ENCODE results near the gene PFDN2. TPM values are rescaled to one million over a fixed set of nuclear protein-coding genes. Genes with fewer than 3 reads are reported as not detected.

PFDN2 gene
- total and polyA plus RNA-seq, 2 experiments from 2014 or later, result 47.6 to 93.2 TPM

DNA sequence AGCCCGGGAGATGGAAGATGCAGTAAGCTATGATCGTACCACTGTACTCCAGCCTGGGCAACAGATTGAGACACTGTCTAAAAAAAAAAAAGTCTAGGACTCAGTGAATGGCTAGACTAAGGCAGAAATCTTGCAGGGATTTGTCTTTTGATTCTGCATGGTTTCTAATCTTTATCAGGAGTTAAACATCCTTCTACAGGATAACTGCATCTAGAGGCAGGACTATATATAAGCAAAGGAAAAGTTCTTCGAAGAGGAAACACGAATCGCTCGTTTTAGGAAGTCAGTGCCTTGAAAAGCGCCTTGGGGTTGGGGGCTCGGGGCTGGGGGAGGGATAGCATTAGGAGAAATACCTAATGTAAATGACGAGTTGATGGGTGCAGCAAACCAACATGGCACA lies 35.3 kb upstream of the PFDN2 start:
- H3K27me3 ChIP-seq, result no peaks in the 10 kb centered on the region
- peaks cover 8% of the 10 kb centered on the region for H3K4me1 ChIP-seq (ENCODE audit: insufficient read depth)
- H3K4me3 ChIP-seq, result peak overlapping the region; percentile 65
- no peak for DNase-seq (ENCODE audit: low spot score)
- H3K4me2 ChIP-seq, result peak overlapping the region; percentile 80
- H3K9me3 ChIP-seq (ENCODE audit: low read depth), result no peaks in the 10 kb centered on the region
- 25% methylated on average over 9 of the region's 9 CpGs for WGBS (ENCODE audit: low lambda C conversion rate, missing lambda C conversion rate)
- no peaks in the 10 kb centered on the region for H4K20me1 ChIP-seq (ENCODE audit: insufficient read depth, poor library complexity, severe bottlenecking)
- no peaks in the 10 kb centered on the region for H3K36me3 ChIP-seq (replicated peaks; ENCODE audit: insufficient read depth, low read depth)
- peak overlapping the region; percentile 97 for H3K27ac ChIP-seq
- TF ChIP-seq EZH2phosphoT487 (IDR thresholded peaks at IDR 0.05; ENCODE audit: low read depth, severe bottlenecking, unreplicated experiment) (no peak), EZH2 (IDR thresholded peaks at IDR 0.05; ENCODE audit: borderline replicate concordance) (no peak)
- TF ChIP-seq, protein P1, sequence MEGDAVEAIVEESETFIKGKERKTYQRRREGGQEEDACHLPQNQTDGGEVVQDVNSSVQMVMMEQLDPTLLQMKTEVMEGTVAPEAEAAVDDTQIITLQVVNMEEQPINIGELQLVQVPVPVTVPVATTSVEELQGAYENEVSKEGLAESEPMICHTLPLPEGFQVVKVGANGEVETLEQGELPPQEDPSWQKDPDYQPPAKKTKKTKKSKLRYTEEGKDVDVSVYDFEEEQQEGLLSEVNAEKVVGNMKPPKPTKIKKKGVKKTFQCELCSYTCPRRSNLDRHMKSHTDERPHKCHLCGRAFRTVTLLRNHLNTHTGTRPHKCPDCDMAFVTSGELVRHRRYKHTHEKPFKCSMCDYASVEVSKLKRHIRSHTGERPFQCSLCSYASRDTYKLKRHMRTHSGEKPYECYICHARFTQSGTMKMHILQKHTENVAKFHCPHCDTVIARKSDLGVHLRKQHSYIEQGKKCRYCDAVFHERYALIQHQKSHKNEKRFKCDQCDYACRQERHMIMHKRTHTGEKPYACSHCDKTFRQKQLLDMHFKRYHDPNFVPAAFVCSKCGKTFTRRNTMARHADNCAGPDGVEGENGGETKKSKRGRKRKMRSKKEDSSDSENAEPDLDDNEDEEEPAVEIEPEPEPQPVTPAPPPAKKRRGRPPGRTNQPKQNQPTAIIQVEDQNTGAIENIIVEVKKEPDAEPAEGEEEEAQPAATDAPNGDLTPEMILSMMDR (IDR thresholded peaks at IDR 0.05; ENCODE audit: poor library complexity), result no peak
- peak overlapping the region; percentile 59 for H2AFZ ChIP-seq
- H3K79me2 ChIP-seq, result peaks cover 19% of the 10 kb centered on the region
- no peaks in the 10 kb centered on the region for H3K9me2 ChIP-seq (replicated peaks; ENCODE audit: insufficient read depth)

DNA sequence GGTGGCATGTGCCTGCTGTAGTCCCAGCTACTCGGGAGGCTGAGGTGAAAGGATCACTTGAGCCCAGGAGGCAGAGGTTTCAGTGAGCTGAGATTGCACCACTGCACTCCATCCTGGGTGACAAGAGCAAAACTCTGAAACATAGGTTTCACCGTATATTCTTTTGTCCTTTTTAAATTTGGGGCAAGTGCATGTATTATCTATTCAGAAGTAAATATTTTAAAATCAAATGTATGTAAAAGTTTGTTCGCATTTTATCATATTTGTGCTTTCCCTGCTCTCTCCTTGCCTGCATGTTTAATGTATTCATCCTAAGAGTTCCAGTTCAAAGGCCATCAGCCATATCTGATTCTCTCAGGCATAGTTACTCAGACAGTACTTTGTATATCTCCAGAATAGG lies 28.0 kb upstream of the PFDN2 start:
- TF ChIP-seq, protein P1 (IDR thresholded peaks at IDR 0.05; ENCODE audit: poor library complexity), result no peak
- TF ChIP-seq EZH2 (IDR thresholded peaks at IDR 0.05; ENCODE audit: borderline replicate concordance) (no peak), EZH2phosphoT487 (IDR thresholded peaks at IDR 0.05; ENCODE audit: low read depth, severe bottlenecking, unreplicated experiment) (no peak)
- H2AFZ ChIP-seq, result no peak overlapping the region
- H3K4me1 ChIP-seq (ENCODE audit: insufficient read depth), result no peaks in the 10 kb centered on the region
- H4K20me1 ChIP-seq (ENCODE audit: insufficient read depth, poor library complexity, severe bottlenecking), result no peaks in the 10 kb centered on the region
- no peaks in the 10 kb centered on the region for H3K79me2 ChIP-seq
- no peaks in the 10 kb centered on the region for H3K36me3 ChIP-seq (replicated peaks; ENCODE audit: insufficient read depth, low read depth)
- no peaks in the 10 kb centered on the region for H3K9me3 ChIP-seq (ENCODE audit: low read depth)
- no peak overlapping the region for H3K27ac ChIP-seq
- WGBS (ENCODE audit: low lambda C conversion rate, missing lambda C conversion rate), result 84% methylated on average over 3 of the region's 3 CpGs
- H3K27me3 ChIP-seq, result no peaks in the 10 kb centered on the region
- H3K9me2 ChIP-seq (replicated peaks; ENCODE audit: insufficient read depth), result no peaks in the 10 kb centered on the region
- no peak overlapping the region for H3K4me2 ChIP-seq
- DNase-seq (ENCODE audit: low spot score), result no peak
- H3K4me3 ChIP-seq, result no peak overlapping the region

DNA sequence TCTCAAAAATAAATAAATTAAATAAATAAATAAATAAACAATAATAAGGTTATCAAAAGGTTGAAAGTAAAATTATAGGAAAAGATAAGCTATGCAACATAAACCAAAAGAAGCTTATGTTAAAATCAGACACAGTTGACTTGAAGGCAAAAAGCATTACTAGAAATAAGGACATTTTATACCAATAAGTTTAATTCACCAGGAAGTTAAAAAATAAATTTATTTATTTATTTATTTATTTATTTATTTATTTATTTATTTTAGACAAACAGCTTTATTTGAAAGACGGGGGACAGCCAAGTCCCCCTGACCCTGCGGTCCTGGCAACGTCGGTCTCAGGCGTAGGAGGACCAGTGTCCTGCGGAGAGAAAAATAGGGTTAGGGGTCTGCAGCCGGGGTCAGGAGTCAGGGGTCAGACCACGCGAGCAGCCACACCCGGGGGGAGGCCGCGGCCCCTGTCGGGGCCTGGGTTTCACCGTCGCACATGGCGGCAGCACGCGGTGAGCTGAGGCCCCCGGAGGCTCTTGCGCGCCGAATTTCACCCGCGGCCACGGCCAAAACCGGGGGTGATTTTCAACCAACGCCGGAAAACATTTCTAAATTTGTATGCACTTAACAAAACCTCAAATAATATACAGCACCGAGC lies 23.0 kb upstream of the PFDN2 start:
- no peaks in the 10 kb centered on the region for H3K4me1 ChIP-seq (ENCODE audit: insufficient read depth)
- H3K79me2 ChIP-seq, result peaks cover 9% of the 10 kb centered on the region
- H4K20me1 ChIP-seq (ENCODE audit: insufficient read depth, poor library complexity, severe bottlenecking), result no peaks in the 10 kb centered on the region
- no peak for DNase-seq (ENCODE audit: low spot score)
- TF ChIP-seq EZH2 (IDR thresholded peaks at IDR 0.05; ENCODE audit: borderline replicate concordance) (no peak), EZH2phosphoT487 (IDR thresholded peaks at IDR 0.05; ENCODE audit: low read depth, severe bottlenecking, unreplicated experiment) (no peak)
- no peaks in the 10 kb centered on the region for H3K27me3 ChIP-seq
- H3K27ac ChIP-seq, result no peak overlapping the region
- H3K9me3 ChIP-seq (ENCODE audit: low read depth), result no peaks in the 10 kb centered on the region
- no peaks in the 10 kb centered on the region for H3K9me2 ChIP-seq (replicated peaks; ENCODE audit: insufficient read depth)
- no peak overlapping the region for H3K4me2 ChIP-seq
- 97% methylated on average over 28 of the region's 29 CpGs for WGBS (ENCODE audit: low lambda C conversion rate, missing lambda C conversion rate)
- no peak overlapping the region for H3K4me3 ChIP-seq
- no peaks in the 10 kb centered on the region for H3K36me3 ChIP-seq (replicated peaks; ENCODE audit: insufficient read depth, low read depth)
- no peak overlapping the region for H2AFZ ChIP-seq

DNA sequence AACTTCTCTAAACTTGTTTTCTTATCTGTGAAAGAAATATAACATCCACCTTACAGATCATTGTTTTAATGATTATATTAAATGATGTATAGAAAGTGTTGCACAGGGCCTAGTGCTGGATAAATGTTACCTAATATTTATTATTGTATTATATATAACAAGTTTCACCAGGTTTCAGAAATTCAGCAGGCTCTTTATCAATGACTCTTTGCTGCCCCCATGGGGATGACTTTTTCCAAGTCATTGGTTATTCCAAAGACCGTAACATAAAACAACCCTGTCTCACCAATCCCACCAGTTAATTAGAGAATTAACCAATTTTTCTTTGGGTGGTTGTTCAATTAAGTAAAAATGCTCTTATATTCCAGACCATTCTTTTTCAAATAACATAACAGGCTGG lies 21.9 kb upstream of the PFDN2 start:
- no peaks in the 10 kb centered on the region for H3K4me1 ChIP-seq (ENCODE audit: insufficient read depth)
- H2AFZ ChIP-seq, result no peak overlapping the region
- WGBS (ENCODE audit: low lambda C conversion rate, missing lambda C conversion rate), result 62% methylated on average over 1 of the region's 1 CpG
- no peak overlapping the region for H3K27ac ChIP-seq
- H3K4me3 ChIP-seq, result no peak overlapping the region
- H3K27me3 ChIP-seq, result no peaks in the 10 kb centered on the region
- no peaks in the 10 kb centered on the region for H3K36me3 ChIP-seq (replicated peaks; ENCODE audit: insufficient read depth, low read depth)
- no peak overlapping the region for H3K4me2 ChIP-seq
- H3K79me2 ChIP-seq, result peaks cover 20% of the 10 kb centered on the region
- DNase-seq (ENCODE audit: low spot score), result peak; percentile 71
- no peaks in the 10 kb centered on the region for H3K9me2 ChIP-seq (replicated peaks; ENCODE audit: insufficient read depth)
- H3K9me3 ChIP-seq (ENCODE audit: low read depth), result no peaks in the 10 kb centered on the region
- no peaks in the 10 kb centered on the region for H4K20me1 ChIP-seq (ENCODE audit: insufficient read depth, poor library complexity, severe bottlenecking)
- no peak for TF ChIP-seq EZH2 (IDR thresholded peaks at IDR 0.05; ENCODE audit: borderline replicate concordance)
- TF ChIP-seq, protein P1 (IDR thresholded peaks at IDR 0.05; ENCODE audit: poor library complexity), result peak; percentile 61
- no peak for TF ChIP-seq EZH2phosphoT487 (IDR thresholded peaks at IDR 0.05; ENCODE audit: low read depth, severe bottlenecking, unreplicated experiment)
